ENCODE data around the gene KCTD6.

The KCTD6 gene

GRCh38 chr3:58487140-58487886 lies 4.6 kb upstream of the KCTD6 start:
- no peak for DNase-seq

GRCh38 chr3:58488967-58489366 lies 2.9 kb upstream of the KCTD6 start:
- no peak for DNase-seq

DNA sequence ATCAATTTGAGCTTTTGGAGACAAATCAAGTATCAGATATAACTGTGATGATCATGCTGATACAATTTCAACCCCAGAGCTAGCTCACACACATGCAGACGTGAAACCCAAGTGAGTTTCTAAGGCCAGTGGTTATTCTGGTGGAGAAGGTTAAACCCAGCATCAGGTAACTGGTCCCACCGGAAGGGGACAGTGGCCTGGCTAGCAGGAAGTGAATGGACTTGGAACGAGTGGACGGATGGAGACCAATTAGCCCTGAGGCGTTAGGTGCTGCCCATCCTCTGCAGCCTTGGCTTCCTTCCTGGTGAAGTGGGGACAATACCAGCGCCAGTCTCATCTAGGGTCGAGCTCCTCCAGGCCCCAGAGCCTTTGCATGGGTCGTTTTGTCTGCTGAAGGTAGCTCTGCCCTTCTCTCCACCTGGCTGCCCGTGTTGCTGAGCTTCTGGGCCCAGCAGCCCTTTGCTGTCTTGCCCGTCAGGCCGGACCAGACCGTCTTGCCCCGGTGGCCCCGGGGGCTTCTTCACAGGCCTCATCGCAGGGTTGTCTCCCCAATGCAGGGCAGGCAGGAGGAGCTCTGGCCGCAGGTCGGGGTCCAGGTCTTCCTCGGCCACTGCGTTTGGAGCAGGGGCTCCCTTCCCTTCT lies 915 bp upstream of the KCTD6 start:
- DNase-seq: no peak

- peak; percentile 61 for DNase-seq
Measured at GRCh38 chr3:58492494-58492905, 604 bp downstream of the KCTD6 start.

DNA sequence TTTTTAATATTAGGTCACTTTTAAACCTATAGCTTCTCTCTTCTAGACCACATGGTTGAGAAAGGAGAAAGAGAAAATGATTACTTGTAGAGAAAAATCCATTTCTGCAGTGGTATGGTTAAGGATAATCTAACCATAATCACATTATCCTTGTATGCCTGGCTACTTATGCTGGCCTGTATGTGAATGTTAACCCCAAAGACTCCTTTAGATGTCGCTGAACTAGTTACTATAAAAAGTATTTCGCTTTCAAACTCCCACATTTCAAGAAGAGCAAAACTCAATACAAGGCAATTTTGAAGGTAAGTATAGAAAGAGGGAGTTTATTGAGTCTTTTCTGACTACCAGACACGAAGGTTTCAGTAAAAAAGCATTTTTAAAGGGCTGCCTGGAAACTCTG lies 2.2 kb downstream of the KCTD6 start:
- DNase-seq: no peak

DNA sequence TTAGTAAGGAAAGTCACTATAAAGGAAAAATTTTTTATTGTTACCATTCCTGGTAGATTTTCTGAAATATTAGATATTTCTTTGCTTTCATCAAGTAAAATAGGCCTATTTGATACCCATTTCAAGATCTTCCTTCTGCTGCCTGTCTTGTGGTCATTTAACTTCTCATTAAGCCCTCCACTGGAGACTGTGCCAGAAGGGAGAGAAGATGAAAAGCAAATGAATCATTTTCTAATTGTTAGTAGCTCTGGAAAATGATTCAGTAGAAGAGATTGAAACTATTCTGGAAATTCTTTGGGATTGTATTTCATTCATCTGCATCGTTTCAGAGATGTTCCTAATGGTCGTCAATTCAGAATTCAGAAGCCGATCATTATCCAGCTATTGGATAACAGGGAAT lies 3.2 kb downstream of the KCTD6 start:
- DNase-seq: no peak

DNA sequence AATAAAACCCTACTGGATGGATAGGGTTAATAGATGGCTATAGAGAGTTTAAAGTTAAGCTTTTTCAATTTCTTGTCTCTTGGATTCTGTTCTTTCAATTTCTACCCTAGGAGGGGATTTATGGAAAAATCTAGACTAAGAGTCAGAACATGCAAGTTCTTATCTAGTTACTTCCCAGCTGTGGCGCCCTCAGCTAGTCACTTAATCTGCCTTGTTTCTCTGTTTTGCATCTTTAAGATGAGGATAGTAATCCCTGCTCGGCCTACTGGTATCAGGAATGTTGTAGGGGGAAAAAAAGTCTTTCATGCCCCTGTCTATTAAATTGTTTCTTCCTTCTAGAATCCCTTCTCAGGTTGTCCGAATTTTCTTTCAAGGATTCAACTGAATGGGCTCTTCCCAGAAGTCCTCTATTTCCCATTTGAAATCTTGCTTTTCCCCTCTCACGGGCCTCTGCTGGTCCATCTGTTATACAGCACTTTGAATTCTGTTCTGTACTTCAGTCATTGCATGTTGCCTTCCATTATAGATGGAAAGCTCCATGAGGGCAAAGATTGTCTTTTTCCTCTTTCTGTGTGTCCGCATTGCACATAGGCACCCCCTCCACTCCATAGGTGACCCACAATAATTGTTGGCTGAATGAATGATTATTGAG lies 4.4 kb downstream of the KCTD6 start:
- DNase-seq: no peak

GRCh38 chr3:58497097-58497496 lies 5.2 kb downstream of the KCTD6 start:
- peak; percentile 87 for DNase-seq

DNA sequence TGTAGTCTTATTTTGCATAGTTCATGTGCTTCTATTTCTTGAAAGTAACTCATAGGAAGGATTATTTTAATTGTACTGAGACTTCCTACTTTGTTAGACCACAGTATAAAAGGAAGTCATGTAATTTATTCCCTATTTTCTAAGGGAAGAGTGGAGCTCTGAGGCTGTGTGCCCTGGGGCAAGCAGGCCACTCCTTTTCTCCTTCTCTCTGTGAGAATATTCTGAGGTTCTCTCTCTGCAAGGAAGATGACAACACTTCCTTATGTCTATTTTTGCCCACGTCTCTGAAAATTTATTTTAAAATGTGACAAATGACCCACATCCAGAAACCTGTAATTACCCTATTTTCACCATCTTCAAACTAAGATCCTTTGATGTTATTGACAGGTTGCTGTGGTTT lies 11.0 kb downstream of the KCTD6 start:
- DNase-seq: no peak

DNA sequence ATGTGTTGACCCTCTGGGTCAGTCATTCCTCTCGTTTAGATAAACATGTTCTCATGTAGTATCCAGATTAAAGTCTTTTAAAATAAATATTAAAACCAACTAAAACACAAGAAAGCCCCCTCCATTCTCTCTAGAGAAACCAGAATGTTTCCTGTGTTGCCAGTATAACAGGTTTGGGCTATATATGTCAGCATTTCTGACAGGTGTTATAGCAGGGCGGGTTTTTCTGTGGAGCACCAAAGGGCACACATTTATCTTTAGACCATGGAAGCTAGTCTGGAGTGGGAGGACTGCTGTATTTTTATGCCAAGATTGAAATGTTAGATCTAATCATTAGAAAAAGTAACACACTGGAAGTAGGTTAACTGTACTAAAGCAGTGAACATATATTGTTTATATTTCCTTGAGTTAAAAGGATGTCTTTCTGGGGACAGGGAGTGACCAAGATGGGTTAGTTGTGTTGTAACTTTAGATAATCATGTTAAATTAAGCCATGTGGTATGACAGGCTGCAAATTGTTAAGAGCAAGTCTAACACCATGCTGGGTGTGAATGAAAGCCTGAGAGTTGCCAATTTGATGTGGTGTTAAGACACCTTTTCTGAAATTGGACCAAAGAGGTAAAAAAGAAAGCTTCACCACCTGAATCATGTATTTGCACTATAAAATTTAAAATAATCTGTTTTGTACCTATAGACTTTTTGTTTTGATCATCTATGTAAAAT lies 15.6 kb downstream of the KCTD6 start:
- no peak for DNase-seq

- no peak for DNase-seq
Measured at GRCh38 chr3:58508437-58508836, 16.5 kb downstream of the KCTD6 start.

- peak; percentile 55 for DNase-seq
Measured at GRCh38 chr3:58514405-58514804, 22.5 kb downstream of the KCTD6 start.

DNA sequence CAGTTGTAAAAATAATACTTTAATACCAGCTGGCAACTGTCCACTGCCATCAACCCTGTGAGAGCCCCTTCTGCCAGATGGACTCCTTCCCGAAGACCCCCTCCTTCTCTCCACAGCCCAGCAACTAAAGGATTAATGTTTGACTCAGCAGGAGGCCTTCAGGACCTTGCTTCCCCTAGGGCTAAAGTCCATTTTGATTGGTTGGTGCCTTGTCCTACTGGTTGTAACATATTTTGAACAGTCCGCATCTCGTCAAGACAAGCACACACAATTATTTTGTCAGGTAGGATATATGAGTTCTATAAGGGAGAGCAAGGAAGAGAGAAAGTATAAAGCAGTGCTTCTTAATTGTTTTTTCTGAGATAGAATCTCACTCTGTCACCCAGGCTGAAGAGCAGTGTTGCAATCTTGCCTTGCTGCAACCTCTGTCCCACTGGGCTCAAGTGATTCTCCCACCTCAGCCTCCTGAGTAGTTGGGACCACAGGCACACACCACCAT lies 26.4 kb downstream of the KCTD6 start:
- DNase-seq: peak; percentile 88

DNA sequence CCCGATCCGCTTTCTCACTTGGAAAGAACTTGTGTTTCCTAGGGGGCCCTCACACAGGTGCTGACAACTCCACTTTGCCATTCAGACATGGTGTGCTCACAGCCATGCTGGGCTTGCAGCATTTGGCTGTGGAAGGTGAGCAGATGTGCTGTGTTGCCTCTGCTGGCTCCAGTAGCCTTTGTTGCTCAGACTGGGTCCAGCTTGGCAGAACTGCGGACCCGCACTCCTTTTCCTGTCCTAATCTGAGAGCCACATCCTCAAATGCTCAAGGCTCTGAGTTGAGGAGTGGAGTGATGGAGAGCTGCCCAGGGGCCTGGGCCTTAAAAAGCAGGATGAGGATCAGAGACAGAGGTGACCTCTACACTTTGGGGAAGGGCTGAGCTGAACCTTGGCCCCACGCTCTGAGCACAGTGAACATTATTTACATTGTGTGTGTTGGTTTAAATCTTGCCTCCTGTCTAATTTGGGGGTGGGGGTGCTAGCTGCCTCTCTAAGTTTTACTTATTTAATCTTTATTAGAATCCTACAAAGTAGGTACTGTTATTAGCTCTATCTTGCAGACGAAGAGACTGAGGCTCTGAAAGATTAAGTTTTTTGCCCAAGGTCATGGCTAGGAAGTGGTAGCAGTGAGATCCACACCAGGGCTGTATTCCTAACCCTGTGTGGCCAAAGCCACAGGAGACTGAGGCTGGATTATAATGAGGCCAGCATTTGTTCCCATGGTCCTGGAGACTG lies 27.9 kb downstream of the KCTD6 start:
- no peak for DNase-seq

DNA sequence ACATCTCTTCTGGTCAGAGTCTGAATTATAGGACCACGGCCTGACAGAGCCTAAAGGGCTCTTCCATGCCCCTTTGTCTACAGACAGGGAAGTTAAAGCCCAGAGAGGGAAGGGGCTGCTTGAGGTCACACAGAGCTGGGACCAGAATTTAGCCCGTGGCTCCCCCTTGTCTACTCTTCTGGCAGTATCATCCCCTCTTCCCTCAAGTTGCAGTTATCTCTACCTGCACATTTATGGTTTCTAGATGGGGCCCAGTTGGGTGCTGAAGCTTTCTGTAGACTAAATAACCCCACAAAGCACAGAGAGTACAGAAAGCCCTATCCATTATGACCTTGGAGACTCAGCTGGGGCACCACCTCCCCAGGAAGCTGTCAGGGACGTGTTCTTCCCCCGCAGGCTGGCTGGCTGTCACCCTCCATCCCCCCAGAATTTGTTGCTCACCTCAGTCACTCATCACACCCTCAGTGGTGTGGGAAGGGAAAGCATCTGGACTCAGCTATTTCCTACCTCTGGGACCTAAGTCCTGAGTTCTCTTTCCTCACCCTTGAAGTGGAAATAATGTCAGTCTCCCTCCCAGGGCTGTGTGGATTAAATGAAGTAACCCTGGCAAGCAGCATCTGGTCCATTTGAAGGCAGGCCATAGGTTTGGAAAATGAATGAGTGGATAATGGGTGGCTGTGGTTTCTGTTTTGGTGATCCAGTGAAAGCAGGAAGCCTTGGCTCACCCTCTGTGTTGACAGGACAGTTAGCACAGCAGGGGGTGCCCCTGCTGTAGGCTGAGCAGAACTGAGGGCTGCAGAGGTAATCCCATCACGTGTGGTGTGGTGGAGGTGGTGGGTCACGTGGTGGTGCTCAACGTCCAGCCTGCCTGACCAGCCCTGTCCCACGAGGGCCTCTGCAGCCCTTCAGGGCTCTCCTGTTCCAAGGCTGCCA lies 28.8 kb downstream of the KCTD6 start:
- peak; percentile 50 for DNase-seq

GRCh38 chr3:58521336-58521670 lies 29.4 kb downstream of the KCTD6 start:
- no peak for DNase-seq

- DNase-seq: peak; percentile 57
Measured at GRCh38 chr3:58521917-58522631, 30.2 kb downstream of the KCTD6 start.

- no peak for DNase-seq
Measured at GRCh38 chr3:58522759-58523425, 31.0 kb downstream of the KCTD6 start.

DNA sequence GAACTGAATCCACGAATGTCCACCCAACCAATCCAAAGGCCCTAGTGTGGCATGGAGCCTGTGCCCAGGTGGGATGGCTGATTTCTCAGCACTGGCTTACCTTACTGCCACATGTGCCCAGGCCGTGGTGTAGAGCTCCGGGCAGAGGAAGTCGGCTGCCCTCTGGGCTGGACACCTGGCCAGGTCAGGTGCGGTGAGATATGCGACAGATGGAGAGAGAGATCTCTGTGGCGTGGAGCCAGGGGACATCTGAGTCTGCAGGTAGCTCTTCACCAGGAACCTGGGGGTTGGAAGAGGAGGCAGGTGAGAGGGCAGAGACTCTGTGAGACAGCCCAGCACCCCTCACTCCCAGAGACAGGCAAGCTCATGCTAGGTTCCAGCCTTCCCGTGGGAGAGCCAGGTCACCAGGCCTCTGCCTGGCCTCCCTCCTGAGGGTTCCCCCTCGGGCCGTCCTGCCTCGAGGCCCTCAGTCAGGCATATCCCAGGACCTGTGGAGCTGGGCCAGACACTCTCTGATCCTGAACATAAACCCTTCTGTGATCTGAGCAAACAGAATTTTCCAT lies 32.5 kb downstream of the KCTD6 start:
- no peak for DNase-seq

DNA sequence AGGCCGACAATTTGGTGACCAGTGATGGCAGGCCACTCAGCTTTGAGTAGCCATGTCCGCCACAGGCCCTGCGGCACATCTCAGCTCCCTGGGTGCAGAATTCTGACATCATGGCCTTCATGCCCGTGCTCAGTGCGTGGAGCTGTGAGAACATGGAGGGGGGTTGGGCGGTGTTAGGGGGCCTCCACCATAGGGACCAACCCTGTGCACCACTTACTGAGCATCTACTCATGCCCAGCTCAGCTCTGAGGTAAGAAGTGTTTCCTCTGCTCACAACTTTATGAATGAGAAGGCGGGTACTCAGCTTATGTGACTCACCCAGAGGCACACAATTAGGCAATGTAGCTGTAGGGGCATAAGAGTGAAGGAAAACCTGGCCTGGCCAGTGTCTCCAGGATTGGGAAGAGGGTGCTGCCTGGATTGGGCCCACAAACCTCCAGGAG lies 34.6 kb downstream of the KCTD6 start:
- no peak for DNase-seq
